ENCODE measurements around the gene ANKS3.

ANKS3 gene

DNA sequence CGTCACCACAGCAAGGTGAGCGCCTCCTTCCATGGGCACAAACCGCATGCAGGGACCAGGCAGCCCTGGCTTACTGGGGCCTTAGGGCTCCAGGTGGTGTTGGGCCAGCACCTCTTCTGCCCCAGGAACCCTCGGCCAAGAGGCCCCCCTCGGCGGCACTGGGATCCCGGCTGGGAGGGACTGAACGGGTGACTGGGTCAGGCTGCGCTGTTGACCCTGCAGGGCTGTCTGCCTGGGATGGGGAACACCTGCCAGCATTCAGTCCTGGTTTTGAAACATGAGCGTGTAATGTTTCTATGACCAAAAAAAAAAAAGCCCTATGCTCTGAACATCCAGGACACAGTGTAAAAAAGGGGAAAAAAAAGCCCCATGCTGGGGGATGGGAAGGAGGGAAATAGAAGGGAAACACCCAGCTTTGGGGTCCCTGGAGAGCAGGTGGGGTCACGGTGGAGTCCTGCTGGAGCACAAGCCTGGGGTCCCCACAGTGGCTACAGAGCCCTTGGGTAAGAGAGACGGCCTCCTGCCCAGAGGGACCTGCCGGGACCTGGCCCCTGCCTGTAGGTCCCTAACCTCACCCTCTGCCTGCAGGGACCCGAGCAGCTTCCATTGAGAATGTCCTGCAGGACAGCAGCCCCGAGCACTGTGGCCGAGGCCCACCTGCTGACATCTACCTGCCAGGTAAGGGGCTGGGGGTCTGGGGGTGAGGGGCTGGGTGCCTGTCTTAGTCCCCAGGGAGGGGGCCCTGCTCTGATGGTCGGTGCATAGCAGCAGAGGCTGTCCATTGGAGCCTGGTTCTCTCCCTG lies 50.6 kb downstream of the ANKS3 start:
- no peak for DNase-seq

DNA sequence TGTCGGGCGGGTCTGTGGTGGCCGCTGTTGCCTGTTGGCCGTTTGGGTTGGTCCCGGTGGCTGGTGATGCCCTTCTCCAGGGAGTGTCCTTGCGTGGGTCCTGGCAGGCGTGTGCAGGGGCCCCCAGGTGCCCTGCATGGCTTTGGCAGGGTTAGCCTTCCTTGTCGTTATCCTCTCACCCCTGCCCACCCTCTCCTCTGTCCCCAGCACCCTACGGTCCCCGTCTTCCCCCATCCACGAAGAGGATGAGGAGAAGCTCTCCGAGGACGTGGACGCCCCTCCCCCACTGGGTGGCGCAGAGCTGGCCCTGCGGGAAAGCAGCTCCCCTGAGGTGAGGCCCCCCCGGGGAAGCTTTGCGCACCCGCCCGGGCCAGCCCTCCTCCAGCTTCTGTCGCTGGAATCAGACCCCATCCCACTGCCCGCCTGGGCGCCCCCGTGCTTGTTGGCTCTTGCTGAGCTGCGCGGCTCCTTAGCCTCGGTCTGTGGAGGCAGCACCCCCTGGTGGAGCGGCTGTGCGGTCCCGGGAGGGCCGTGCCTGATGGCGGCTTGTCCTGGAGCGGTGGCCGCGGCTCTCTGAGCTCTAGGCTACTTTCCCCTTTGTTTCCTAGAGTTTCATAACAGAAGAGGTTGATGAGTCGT lies 51.3 kb downstream of the ANKS3 start:
- no peak for DNase-seq

DNA sequence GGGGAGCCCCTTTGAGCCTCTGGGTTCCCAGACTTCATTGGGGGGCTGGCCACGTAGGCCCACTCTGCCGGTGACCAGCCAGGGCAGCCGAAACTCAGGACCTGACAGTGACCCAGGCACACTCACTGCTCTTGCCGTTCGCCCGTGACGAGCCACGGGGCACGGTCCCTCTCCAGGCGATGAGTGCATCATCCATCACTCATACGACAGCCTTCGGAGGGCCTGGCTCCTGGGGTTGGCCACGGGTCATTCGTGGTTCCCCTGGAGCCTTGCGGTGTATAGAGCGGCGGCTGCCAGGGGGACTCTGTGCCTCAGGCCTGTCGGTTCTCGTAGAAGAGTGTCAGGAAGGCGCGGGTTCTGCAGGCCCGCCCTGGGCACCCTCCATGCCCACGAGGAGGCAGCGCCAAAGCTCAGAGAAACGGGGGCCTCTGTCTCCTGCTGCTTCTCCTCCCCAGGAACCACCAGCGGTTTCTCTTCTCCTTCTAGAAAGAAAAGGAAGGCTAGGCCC lies 51.9 kb downstream of the ANKS3 start:
- no peak for DNase-seq

DNA sequence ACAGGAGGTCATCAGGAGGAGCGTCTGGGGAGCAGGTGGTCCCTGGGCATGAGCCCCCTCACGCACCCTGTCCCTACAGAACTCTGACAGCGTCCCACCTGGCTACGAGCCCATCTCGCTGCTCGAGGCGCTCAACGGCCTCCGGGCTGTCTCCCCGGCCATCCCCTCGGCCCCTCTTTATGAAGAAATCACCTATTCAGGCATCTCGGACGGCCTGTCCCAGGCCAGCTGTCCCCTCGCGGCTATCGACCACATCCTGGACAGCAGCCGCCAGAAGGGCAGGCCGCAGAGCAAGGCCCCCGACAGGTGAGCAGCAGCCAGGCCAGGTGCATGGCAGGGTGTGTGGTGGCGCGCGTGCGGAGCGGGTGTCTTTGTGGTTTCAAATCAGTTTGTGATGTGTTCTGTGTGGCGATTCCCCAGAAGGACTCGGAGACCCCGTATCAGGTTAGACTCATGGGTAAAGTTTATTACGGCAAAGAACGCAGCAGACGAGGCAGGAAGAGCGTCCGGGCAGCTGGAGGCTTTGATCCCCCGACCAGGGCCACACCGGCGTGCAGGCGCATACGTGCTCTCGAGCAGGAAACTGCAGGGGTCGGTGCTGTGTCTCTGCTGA lies 52.5 kb downstream of the ANKS3 start:
- no peak for DNase-seq

DNA sequence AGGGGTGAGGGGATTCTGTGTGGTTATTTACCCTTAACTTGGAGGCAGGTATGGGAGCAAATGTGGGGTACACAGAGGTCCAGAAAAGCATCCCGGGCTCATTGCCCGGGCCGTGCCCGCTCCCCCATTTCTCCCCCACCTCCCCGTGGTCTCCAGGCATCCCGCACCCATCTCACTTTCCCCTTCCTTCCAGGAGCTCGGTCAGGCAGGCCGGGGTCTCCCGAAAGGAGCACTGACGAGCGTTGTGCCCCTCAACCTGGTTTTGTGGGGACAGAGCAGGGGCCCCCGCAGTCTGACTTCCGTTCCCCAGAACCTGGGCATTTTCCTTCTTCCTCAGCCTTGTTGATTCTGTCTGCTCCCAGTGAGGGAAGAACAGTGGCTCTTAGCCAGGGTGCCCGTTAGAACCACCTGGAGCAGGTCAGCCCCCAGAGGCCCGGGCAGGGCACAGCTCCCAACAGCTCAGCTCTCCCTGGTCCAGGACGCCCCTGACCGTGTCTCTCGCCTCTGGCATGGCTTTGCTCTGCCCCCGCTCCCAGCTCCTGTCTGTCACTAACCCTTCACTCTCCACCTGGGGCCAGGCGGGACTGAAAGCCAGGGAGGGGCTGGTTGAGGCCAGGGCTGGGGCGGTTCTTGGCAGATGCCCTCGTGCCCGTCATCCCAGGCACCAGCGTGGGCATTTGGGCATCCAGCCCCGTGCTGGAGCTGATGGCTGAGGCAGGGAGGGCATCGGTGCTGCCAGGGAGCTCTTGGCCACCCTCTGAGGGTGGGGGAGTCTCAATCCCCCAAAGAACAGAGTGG lies 53.2 kb downstream of the ANKS3 start:
- DNase-seq: no peak

DNA sequence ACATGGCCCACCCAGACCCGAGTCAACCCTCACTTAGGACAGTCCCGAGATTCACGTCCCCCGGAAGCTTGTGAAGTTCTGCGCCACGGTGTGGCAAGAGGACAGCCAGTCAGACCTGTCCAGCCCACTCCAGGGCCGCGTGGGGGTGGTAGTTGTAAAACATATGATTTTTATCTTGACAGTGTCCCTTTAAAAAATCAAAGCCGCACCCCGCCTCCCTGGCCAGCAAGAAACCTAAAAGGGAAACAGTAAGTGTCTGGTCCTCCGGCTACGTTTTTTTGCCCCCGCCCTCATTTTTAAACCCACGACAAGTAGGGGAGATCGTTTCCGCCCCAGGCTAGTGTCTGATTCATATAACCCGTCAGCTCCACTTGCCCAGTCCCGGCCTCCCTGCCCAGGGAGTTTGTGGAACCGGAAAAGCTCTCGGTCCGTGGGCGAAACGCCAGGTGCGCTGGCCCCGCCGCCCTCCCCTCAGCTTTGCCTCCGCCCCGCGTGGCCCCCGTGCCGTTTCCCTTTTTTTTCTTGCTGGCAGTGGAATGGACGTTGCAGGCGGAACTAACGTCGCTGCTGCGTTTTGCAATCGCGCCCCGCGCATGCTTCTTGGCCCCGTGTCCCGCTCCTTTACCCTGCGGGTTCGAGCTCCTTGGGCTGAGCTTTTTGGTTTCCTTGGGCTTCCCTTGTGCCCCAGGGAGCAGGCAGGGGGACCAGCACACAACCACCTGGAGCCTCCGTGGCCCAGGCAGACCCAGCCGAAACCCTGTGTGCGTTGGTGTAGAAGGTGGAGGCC lies 54.0 kb downstream of the ANKS3 start:
- no peak for DNase-seq

DNA sequence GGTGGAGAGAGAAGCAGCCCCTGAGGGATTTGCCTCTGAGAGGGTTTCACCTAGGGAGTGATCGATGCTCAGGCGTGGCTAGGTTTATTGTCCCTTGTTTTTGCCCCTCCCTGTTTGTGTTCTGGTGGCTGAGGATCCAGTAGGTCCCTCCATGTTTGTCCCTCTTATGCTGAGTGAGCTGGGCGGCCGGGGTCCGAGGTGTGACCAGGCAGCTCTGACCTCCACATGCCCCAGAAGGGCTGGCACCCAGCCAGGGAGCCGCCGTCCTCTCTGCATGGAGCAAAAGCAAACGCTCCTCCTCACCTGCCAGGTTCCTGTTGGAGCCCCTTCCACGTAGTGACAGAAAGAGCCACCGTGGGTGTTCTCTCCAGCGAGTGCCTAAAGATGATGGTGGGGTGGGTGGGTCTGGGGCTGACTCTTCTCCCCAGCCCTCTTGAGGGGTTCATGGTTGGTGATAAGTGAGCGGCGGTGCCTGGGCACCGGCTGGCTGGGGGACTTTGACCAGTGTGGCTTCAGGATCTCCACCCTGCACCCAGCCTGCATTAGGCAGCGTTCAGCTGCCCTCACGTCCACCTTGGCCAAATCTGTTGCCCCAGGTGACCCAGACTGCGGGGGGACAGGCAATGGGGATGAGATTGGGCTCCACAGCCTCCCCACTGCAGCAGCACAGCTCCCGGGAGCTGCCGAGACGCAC lies 54.8 kb downstream of the ANKS3 start:
- no peak for DNase-seq

DNA sequence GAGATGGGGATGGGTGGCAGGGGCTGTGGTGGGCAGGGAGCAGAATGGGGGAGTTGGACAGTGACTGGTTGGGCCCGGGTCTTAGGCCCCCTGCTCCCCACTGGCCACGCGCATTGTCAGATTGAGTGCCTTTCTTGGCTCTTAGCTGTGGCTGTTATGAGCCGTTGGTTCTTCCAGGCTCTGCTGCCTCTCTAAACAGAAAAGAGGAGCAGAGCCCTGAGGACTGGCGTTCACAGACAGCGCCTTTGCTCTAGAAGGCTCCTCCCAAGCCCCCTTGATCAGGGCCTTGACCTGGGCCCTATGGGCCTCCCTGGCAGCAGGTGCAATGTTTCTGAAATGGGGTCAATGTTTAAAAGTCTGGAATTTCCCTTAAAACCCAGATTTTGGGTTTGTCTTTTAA lies 55.5 kb downstream of the ANKS3 start:
- DNase-seq: no peak

DNA sequence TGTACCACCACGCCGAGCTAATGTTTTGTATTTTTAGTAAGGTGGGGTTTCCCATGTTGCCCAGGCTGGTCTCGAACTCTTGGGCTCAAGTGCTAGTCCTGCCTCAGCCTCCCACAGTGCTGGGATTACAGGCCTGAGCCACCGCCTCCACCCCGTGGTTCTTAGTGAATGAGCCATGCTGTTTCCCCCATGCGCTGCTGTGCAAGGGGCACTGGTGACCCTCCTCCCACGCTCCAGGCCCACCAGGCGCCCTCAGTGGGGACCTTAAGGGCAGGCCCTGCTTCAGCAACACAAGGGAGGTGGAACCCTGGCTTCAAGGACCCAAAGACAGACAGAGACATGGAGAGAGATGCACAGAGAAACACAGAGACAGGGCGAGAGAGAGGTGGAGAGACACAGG lies 56.1 kb downstream of the ANKS3 start:
- no peak for DNase-seq

DNA sequence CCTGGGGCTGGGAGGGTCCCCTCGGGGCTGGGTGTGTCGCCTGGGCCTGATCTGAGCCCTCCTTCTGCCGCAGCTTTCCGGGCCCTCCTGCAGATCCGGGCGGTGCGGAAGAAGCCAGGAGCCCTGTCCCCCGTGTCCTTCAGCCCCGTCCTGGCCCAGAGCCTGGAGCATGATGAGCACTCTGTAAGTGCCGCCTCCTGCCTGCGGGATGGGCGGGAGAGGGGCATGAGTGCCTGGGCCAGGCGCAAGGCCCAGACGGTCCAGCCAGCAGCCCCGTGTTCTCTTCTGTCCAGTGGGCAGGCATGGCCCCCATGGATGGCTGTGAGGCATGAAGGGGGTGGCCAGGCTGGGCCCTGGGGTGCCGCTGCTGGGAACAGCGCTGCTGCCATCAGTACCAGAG lies 56.7 kb downstream of the ANKS3 start:
- DNase-seq: no peak

DNA sequence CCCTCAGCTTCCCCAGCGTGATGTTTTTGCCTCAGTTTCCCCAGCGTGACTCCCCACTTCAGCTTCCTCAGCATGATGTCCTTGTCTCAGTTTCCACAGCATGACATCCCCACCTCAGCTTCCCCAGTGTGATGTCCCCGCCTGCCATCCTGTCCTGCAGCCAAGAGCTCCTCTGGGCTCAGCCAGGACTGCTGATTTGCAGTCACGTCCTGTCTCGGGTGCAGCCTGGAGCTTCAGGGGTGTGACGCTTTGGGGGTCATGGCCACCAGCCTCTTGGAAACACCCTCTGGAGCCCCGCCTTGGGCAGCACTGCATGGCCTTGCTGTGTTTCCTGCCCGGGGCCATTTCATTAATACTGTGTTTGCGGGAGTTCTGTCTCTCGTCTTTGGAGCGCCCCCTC lies 57.2 kb downstream of the ANKS3 start:
- no peak for DNase-seq

DNA sequence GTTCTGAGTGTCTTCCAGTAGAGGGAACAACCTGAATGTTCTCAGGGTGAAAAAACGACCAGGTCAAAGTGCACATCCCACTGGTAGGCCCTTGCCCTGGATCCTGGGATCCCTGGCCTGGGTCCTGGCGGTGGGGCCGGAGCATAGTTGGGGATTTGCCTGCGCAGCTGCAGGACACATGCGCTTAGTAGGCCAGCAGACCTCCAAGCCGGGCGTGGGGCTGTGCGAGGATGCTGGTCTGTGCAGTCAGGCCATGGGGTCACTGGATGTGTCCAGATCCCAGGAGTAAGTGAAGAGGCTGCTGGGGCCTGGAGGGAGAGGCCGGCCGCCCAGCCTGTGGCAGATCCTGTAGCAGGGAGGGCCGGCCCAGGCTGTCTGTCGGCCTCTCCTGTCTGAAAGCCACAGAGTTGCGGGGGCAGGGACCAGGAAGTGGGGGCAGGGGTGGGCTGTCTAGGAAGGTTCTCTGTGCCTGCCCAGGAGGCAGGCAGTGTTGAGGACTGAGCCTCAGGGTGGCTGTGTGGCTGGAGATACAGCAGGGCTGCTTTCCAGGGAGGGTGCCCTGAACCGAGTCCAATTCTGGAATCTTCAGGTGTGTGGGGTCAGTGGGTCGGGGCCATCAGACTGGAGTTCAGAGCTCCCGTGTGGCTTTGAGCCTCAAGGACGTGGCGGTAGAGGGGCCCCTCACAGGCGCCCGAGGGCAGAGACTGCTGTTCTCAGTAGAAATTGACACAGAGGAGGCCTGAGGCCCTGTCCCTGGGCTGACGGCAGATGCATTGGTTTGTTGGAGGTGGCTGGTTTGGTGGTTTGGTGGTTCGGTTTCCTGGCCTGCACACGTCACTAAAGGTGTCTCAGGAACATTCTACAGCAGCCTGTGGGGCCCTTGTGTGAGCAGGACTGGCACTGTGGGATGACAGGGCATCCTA lies 57.9 kb downstream of the ANKS3 start:
- peak; percentile 70 for DNase-seq

DNA sequence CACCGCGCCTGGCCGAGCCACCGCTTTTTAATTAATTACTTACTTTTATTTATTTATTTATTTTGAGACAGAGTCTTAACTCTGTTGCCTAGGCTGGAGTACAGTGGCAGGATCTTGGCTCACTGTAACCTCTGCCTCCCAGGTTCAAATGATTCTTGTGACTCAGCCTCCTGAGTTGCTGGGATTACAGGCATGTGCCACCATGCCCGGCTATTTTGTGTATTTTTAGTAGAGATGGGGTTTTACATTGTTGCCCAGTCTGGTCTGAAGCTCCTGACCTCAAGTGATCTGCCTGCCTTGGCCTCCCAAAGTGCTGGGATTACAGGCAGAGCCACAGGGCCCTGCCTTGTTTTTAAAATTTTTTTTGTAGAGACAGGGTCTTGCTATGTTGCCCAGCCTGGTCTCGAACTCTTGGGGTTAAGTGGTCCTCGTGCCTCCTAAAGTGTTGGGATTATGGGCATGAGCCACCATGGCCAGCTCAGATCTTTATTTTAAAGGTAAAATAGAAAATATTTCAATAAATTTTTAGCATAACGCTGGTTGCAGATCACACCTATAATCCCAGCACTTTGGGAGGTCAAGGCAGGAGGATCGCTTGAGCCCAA lies 59.0 kb downstream of the ANKS3 start:
- DNase-seq: no peak

DNA sequence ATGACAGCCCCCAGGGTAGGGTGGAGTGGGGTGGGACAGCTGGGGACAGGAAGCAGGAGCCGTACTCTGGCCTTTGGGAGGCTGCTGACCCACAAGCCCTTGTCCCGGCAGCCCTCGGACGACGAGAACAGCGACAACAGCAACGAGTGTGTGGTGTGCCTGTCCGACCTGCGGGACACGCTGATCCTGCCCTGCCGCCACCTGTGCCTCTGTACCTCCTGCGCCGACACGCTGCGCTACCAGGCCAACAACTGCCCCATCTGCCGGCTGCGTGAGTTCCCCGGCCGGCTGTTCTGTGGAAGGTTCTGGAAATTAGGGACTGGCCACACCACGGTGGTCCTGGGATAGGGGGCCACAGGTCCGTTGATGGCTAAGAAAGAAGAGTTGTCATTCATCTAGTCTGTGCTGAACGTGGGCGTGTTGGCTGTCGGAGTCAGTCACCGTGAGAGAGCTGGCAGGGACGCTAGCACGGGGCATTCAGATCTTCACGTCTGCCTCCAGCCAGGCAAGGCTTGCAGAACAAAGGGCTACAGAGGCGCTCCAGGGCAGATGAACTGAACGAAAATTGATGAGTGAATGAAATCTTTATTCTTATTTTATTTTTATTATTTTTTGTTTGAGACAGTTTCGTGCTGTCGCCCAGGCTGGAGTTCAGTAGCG lies 60.6 kb downstream of the ANKS3 start:
- no peak for DNase-seq

DNA sequence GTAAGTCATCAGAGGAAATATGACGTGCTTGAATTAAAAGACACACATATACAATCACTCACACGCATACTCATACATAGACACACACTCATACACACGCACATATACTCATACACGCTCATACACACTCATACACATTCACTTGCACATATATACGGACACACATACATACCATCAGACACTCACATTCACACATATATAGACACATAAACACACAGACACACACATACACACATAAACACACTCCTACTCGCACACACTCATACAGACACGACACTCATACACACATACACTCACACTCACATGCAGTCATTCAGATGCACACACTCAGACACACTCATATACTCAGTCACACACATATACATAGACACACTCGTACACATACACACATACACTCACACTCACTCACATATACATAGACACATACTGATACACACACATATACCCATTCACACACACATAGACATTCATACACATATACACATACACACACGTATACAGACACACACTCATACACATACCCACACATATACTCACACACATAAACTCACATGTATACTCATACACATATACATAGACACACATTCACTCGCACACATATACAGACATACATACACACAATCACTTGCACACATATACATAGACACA lies 65.6 kb downstream of the ANKS3 start:
- DNase-seq: no peak

DNA sequence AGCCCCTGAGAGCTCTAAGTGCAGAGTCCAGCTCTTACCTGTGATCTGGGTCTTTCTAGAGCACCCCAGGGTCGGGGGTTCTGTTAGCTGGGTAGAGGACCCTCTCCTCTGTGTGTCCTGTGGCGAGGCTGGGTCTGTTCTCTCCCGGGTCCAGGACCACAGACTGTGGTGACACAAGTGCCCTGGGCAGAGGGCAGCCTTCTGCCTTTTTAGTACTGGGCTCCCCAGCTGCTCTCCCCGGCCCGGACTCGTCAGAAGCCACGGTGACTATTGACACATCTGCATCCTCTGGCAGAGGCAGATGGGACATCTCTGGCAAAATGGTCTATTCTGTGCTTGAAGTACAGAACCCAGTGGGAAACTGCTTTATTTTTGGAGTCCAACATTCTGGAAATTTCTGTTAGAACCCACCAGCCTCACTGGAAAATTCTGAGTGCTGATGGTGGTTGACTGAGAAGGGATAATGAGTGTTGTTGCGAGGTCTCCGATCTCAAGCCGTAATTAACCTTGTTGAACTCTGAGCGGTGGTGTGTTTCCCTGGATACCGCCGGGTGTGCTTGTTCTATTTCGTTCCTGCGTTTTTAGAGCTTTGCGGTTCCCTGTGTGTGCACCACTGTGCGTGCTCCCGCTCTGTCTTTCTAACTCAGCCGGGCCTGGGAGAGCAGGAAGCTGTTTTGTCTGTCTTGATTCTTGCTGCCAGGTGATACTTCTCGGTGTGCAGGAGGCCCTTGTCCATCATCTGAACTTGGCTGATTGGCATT lies 66.7 kb downstream of the ANKS3 start:
- no peak for DNase-seq

DNA sequence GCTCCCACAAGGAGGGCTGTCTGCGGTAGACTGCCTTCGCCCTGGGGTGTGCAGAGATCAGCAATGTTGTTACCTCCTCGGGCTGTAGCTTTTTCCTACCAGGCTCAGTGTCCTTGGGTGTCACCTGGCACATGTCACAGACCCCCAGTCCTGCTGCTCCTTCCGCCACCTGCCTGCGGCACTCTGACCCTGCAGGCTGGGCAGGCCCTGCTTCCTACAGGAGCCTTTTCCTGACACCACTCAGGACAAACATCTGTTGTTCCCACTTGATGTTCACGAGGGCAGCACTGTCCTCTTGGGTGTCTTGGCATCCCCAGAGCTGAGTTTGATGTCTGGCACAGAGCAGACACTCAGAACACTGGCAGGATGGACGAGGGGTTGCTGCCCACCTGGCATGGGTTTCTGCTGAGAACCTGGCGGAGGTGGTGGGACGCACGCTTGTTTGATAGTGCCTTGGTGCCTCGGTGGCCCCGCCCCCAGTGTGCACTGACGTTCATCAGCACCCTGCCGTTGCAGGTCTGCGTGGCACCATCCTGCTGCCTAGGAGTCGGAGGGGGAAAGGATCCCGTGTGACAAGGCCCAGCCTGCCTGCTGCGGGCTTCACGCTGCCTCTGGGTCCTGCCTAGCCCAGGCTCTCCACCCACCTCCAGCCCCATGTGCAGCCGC lies 67.4 kb downstream of the ANKS3 start:
- DNase-seq: no peak
